ENCODE data around the gene LEKR1.
"Not testable (repeated sequence)": the region's sequence is repeated elsewhere in the genome, so short reads cannot be mapped to it uniquely, and the experiment has no call there.

Gene LEKR1

DNA sequence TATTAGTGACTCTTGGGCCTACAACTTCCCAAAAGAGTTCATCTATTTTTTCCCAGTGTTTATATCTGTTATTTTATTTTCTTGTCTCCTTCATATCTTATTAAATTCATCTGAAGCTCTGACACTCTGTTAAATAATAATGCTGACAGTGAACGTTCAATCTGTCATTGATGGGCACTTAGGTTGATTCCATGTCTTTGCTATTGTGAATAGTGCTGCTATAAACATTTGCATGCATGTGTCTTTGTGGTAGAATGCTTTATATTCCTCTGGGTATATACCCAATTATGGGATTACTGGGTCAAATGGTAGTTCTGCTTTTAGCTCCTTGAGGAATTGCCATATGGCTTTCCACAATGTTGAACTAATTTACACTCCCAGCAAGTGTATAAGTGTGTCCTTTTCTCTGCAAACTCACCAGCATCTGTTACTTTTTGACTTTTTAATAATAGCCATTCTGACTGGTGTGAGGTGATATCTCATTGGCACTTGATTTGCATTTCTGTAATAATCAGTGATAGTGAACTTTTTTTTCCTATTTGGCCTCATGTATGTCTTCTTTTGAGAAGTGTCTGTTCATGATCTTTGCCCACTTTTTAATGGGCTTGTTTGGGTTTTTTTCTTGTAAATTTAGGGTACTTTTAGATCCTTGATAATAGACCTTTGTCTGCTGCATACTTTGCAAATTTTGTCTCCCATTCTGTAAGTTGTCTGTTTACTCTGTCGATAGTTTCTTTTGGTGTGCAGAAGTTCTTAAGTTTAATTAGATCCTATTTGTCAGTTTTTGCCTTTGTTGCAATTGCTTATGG lies 122.5 kb downstream of the LEKR1 start:
- Mint-ChIP-seq H3K27ac (no peak overlapping the region), H3K4me1 (peaks cover 5% of the 10 kb centered on the region), H3K9me3 (peaks cover 5% of the 10 kb centered on the region), H3K36me3 (no peaks in the 10 kb centered on the region), H3K4me3 (no peak overlapping the region), H3K27me3 (no peaks in the 10 kb centered on the region)
- ATAC-seq = no peak

DNA sequence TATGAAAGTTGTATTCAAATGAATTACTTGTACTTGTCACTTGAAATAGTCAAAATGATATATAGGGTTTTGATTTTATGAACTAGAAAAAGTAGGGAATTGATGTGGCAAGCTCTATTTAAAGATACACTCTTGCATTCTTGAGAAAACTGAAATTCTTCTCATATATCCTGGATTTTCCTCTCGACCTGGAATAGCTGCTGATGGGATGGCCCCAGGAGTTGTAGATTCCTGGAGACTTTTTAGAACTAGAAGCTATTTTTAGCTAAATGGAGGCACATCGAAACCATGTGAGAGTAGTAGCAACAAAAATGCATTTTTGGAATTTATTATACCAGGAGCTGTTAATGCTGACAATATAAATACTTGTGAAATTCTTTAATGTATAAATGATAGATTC lies 125.9 kb downstream of the LEKR1 start:
- Mint-ChIP-seq H3K27ac (no peak overlapping the region), H3K9me3 (no peaks in the 10 kb centered on the region)

DNA sequence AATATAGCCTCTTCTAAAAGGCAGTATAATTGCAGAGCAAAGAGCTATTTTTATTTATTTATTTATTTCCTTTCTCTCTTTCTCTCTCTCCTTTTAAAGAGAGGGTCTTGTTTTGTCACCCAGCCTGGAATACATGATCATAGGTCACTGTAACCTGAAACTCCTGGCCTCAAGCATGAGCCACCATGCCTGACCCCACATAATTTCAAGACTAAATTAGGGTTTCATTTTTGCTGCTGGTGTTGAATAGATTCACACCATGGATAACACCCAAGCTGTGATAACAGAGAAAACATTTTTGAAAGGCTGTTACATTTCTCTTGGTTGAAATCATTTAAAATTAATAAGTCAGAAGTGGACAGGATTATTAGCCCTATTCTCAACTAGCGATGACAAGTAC lies 131.6 kb downstream of the LEKR1 start:
- no peaks in the 10 kb centered on the region for H3K9me3 Mint-ChIP-seq
- no peaks in the 10 kb centered on the region for H3K36me3 Mint-ChIP-seq
- no peak for ATAC-seq
- H3K4me1 Mint-ChIP-seq = peaks cover 13% of the 10 kb centered on the region
- no peak overlapping the region for H3K4me3 Mint-ChIP-seq
- H3K27ac Mint-ChIP-seq = no peak overlapping the region
- no peaks in the 10 kb centered on the region for H3K27me3 Mint-ChIP-seq

More for the DNA sequence above, 125.9 kb downstream of the LEKR1 start:
- H3K4me1 Mint-ChIP-seq = peaks cover 12% of the 10 kb centered on the region
- no peaks in the 10 kb centered on the region for H3K36me3 Mint-ChIP-seq
- no peak for ATAC-seq
- no peaks in the 10 kb centered on the region for H3K27me3 Mint-ChIP-seq
- no peak overlapping the region for H3K4me3 Mint-ChIP-seq

DNA sequence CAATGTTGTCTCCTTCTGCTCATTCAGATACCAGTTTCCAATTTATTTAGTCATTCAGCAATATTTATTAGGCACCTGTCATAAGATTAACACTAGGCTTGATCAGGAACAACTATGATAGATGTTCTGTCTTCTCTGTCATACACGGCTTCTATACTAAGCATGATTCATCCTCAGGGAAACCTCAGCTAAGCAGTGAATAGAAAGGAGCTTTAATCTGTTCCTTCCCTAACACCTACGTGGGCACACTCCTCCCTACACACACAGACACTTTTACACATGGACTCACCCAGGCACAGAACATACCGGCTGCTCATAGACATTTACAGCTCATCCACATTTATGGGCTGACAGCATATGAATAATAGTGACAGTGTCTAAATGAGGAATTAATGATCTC lies 136.9 kb downstream of the LEKR1 start:
- Mint-ChIP-seq H3K4me3 (no peak overlapping the region), H3K9me3 (no peaks in the 10 kb centered on the region), H3K36me3 (no peaks in the 10 kb centered on the region), H3K27me3 (no peaks in the 10 kb centered on the region), H3K27ac (no peak overlapping the region), H3K4me1 (peaks cover 6% of the 10 kb centered on the region)
- ATAC-seq = no peak

DNA sequence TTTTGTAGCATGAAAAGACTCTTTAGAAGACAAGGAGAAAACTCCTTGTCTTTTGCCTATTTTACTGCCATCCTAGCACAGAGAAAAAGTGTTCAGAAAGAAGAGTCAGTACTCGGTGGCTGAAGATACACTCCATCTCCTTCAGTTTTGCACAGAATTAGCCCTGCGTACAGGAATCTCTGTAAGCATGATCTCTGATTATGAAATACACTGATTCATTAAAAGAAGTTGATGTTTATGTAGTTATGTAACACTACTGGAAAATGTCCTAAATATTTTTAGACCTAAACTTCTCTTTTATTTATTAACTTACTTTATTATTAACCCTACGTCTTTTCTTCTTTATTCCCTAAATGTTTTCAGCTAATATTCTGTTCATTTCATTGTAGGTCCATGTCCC lies 138.4 kb downstream of the LEKR1 start:
- Mint-ChIP-seq H3K9me3 (no peaks in the 10 kb centered on the region), H3K4me1 (no peaks in the 10 kb centered on the region), H3K36me3 (no peaks in the 10 kb centered on the region), H3K27me3 (no peaks in the 10 kb centered on the region), H3K4me3 (no peak overlapping the region), H3K27ac (no peak overlapping the region)
- no peak for ATAC-seq

DNA sequence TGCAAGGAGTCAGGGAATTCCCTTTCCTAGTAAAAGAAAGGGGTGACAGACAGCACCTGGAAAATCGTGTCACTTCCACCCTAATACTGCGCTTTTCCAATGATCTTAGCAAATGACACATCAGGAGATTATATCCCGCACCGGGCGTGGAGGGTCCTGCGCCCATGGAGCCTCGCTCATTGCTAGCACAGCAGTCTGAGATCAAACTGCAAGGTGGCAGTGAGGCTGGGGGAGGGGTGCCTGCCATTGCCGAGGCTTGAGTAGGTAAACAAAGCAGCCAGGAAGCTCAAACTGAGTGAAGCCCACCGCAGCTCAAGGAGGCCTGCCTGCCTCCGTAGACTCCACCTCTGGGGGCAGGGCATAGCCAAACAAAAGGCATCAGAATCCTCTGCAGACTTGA lies 140.2 kb downstream of the LEKR1 start:
- H3K4me1 Mint-ChIP-seq, H3K4me3 Mint-ChIP-seq, H3K36me3 Mint-ChIP-seq, ATAC-seq, H3K27ac Mint-ChIP-seq, H3K27me3 Mint-ChIP-seq, H3K9me3 Mint-ChIP-seq: not testable (repeated sequence)

DNA sequence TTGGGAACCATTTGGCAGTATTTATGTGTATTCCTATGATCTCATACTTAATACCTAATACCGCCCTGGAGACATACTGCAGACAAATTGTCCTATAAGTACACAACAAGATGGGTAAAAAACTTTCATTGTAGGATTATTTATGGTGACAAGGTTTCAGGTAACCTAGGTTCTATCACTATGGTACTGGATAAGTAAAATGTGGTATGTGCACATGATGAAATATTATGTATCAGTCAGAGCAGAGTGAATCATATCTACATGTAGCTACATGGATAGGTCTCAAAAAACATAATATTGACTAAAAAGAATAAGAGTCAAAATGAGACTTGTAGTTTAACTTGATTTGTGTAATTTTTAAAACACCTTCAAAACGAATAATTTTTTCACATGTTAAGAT lies 147.8 kb downstream of the LEKR1 start:
- no peak for ATAC-seq
- Mint-ChIP-seq H3K27me3 (no peaks in the 10 kb centered on the region), H3K36me3 (peaks cover 3% of the 10 kb centered on the region), H3K9me3 (no peaks in the 10 kb centered on the region), H3K27ac (no peak overlapping the region), H3K4me3 (no peak overlapping the region), H3K4me1 (peaks cover 32% of the 10 kb centered on the region)

DNA sequence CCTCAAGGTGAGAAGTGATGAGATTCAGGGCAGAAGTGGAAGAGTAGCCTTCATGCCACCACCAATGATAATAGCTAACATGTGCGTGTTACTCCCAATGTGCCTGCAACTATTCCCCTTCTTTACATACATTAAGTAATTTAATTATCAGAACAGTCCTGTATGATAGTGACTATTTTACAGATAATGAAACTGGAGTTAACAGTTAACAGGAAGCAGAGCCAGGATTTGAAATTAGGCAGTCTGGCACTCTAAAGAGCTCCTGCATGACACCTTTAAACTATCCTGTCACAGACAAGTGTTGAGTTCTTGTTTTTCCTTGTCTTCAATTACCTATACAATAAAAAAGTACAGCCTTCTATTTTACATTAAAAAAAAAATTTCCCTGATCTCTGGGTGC lies 148.8 kb downstream of the LEKR1 start:
- peaks cover 38% of the 10 kb centered on the region for H3K4me1 Mint-ChIP-seq
- peak overlapping the region; percentile 35 for H3K27ac Mint-ChIP-seq
- no peak for ATAC-seq

DNA sequence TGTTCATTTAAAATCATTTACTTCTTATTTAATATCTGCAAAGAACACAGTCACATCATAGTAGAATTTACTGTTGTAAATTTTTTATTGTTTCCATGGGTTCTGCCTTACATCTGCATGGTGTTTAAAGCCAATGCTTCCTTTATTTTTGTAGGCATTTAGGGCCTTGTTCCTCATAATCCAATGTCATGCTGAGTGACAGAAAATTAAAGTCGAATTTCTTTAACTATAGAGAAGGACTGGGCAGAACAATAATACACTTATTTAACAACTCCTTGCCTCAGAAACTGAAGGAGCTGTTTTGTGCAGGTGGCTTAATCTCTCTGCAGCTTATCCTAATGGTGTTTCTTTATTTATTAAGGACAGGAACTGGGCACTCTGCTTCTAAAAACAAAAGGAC lies 149.6 kb downstream of the LEKR1 start:
- Mint-ChIP-seq H3K4me3 (no peak overlapping the region), H3K9me3 (no peaks in the 10 kb centered on the region), H3K27ac (peak overlapping the region; percentile 35), H3K27me3 (no peaks in the 10 kb centered on the region), H3K36me3 (peaks cover 6% of the 10 kb centered on the region), H3K4me1 (peaks cover 38% of the 10 kb centered on the region)
- no peak for ATAC-seq

More for the DNA sequence above, 148.8 kb downstream of the LEKR1 start:
- H3K4me3 Mint-ChIP-seq = no peak overlapping the region
- no peaks in the 10 kb centered on the region for H3K27me3 Mint-ChIP-seq
- no peaks in the 10 kb centered on the region for H3K9me3 Mint-ChIP-seq
- H3K36me3 Mint-ChIP-seq = peaks cover 6% of the 10 kb centered on the region

DNA sequence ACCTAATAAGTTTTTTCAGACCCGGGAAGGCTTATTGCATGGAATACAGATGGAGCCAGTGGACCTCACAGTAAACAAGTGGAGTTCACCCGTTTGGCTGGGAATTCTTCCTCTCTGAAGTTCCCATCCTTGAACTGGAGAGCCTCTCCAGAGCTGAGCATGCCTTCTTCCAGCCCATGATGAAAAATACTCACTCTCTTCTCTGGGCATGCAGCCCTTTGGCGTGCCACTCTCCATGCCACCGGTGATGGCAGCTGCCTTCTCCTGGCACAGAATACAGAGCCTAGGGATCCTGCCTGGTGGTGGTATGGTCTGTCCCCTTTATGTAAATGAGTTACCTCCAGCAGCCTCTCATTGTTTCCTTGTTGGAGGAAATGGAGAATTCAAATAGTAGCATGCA lies 150.8 kb downstream of the LEKR1 start:
- no peaks in the 10 kb centered on the region for H3K27me3 Mint-ChIP-seq
- peaks cover 38% of the 10 kb centered on the region for H3K4me1 Mint-ChIP-seq
- peak overlapping the region; percentile 99 for H3K27ac Mint-ChIP-seq
- H3K36me3 Mint-ChIP-seq = peaks cover 6% of the 10 kb centered on the region
- H3K4me3 Mint-ChIP-seq = no peak overlapping the region
- ATAC-seq = no peak
- H3K9me3 Mint-ChIP-seq = no peaks in the 10 kb centered on the region

DNA sequence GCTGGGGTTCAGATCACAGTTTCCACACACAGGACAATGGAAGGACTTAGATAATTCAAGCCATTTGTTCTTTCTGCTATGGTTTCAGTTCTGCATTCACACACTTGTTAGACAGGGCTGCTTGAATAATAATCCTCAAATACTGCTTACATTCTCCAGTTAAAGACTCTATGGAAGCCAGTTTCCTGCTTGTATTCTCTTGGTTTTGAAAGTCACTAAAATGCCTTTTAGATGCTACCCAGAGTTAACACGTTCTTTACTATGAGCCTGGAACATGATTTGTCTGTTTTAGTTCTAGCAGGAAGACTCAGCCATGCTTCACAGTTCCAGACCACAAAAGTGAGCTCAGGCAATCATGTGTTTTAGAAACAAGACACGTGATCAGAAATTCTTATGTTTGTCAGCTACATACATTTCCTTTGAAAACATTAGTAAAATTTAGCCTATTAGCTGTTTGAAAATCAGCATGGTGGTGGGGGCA lies 152.4 kb downstream of the LEKR1 start:
- Mint-ChIP-seq H3K9me3 (no peaks in the 10 kb centered on the region), H3K27me3 (no peaks in the 10 kb centered on the region), H3K4me1 (peaks cover 38% of the 10 kb centered on the region), H3K27ac (peak overlapping the region; percentile 99), H3K4me3 (peak overlapping the region; percentile 45), H3K36me3 (peaks cover 6% of the 10 kb centered on the region)
- peak; percentile 95 for ATAC-seq

DNA sequence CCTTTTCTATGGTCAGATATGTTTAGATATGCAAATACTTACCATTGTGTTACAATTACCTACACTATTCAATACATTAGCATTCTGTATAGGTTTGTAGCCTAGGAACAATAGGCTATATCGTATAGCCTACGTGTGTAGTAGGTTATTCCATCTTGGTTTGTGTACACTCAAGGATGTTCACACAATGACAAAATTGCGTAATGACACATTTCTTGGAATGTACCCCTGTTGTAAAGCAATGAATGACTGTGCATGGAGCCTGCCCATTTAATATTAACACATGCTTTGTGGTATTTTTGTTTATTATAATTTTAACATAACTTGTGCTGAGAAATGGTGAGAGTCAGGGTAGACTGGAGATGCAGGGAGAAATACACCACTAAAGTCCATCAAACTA lies 154.9 kb downstream of the LEKR1 start:
- Mint-ChIP-seq H3K36me3 (peaks cover 6% of the 10 kb centered on the region), H3K27me3 (no peaks in the 10 kb centered on the region), H3K4me1 (peaks cover 34% of the 10 kb centered on the region), H3K4me3 (no peak overlapping the region), H3K9me3 (no peaks in the 10 kb centered on the region), H3K27ac (no peak overlapping the region)
- no peak for ATAC-seq

DNA sequence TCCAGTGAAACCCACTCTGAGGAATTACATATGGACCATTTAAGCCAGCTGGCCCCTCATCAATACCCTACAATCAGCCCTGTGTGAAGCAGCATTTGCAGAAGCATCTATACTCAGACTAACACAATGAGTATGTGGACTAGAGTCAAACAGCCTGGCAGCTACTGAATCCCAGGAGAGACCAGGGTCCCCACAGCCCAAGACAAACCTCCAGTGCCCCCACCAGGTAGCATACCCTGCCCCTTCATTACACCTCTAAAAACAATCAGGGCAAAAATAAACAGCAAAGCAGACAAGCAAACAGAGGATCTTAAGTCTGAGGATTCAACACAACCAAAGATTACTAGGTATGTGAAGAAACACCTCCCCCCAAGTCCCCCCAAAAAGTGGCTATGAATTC lies 157.4 kb downstream of the LEKR1 start:
- ATAC-seq = no peak
- Mint-ChIP-seq H3K27me3 (no peaks in the 10 kb centered on the region), H3K36me3 (peaks cover 6% of the 10 kb centered on the region), H3K27ac (peak overlapping the region; percentile 21), H3K4me1 (peaks cover 27% of the 10 kb centered on the region), H3K9me3 (no peaks in the 10 kb centered on the region), H3K4me3 (no peak overlapping the region)

DNA sequence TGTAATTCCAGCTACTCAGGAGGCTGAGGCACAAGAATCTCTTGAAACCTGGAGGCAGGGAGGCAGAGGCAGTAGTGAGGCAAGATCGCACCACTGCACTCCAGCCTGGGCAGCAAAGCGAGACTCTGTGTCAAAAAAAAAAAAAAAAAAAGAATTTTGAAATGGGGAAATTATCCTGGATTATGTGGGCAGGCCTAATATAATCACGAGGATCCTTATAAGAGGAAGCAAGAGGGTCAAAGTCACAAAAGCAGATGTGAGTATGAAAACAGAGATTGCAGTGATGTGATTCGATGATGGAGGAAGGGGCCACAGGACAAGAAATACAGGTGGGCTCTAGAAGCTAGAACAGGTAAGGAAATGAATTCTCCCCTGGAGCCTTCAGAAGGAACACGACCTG lies 159.6 kb downstream of the LEKR1 start:
- Mint-ChIP-seq H3K4me3 (no peak overlapping the region), H3K27ac (peak overlapping the region; percentile 48), H3K27me3 (no peaks in the 10 kb centered on the region), H3K36me3 (peaks cover 6% of the 10 kb centered on the region), H3K9me3 (no peaks in the 10 kb centered on the region), H3K4me1 (peaks cover 17% of the 10 kb centered on the region)
- no peak for ATAC-seq

DNA sequence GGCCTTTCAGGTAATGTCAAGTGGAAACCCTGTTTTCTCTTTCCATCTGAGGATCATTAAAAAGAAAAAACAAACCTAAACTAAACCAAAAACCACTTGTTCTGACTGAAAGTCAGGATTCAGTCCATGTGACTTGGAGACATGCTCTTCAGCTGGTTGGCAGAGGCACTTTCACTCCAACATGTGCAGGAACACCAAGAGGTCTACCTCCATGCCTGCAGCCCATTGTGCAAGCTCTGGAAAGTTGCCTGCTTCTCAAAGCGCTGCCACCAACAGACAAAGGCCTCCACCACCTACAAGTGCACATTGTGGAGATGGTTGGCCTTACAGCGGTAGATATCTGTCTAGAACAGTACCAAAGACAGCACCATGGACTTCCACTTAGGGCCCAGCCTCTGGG lies 161.8 kb downstream of the LEKR1 start:
- Mint-ChIP-seq H3K9me3 (no peaks in the 10 kb centered on the region), H3K27me3 (no peaks in the 10 kb centered on the region), H3K27ac (no peak overlapping the region), H3K4me1 (peaks cover 17% of the 10 kb centered on the region), H3K4me3 (no peak overlapping the region), H3K36me3 (peaks cover 6% of the 10 kb centered on the region)
- peak; percentile 27 for ATAC-seq

DNA sequence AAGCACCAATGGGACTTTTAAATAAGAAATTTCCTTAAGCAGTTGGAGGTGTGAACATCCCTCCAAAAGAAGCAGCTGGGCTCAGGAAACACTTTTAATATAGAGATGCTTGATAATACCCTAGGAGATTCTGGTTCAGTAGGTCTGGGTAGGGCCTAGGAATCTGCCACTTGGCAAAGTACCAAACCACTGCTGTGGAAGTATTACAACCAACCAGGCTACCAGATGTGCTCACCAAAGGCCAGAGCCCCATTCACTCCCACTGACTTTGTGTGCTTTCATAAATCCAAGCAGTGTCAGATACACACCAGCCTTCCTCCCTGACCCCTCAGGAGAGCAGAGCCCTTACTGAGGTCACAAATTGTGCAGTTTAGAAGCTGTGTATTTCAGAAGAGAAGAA lies 171.2 kb downstream of the LEKR1 start:
- Mint-ChIP-seq H3K4me3 (no peak overlapping the region), H3K4me1 (no peaks in the 10 kb centered on the region), H3K36me3 (no peaks in the 10 kb centered on the region), H3K9me3 (no peaks in the 10 kb centered on the region), H3K27ac (peak overlapping the region; percentile 23), H3K27me3 (no peaks in the 10 kb centered on the region)
- ATAC-seq = no peak
